Tibial artery (tissue), 4 donors: ENCODE data around the gene TOMM7.
"Not testable (repeated sequence)": the region's sequence is repeated elsewhere in the genome, so short reads cannot be mapped to it uniquely, and the experiment has no call there.

Experiments used
- DNase-seq, 2 donors: peaks; one replicate each; pipeline ENCODE4 v3.0.0-alpha.2; 2019
- H3K27ac ChIP-seq, 2 donors: fragments of 200-600 bp; sonication (generic) in 1 of 2; 1 replicate in 1 of 2; 2 replicates in 1 of 2; pipeline ENCODE4 v1.5.1; 2018 to 2019; ENCODE audit warnings: mild to moderate bottlenecking in 1 of 2
- H3K27me3 ChIP-seq, 2 donors: fragments of 200-600 bp; sonication (generic) in 1 of 2; one replicate each; pipeline versions ENCODE4 v1.5.1 to v1.6.0; 2016 to 2019
- H3K36me3 ChIP-seq, 3 donors: fragments of 200-600 bp; sonication (generic) in 2 of 3; one replicate each; pipeline ENCODE4 v1.5.1; 2016 to 2019; ENCODE audit warnings: mild to moderate bottlenecking in 2 of 3
- H3K4me1 ChIP-seq, 4 donors: fragments of 200-600 bp; sonication (generic) in 2 of 4; 1 replicate in 3 of 4; 2 replicates in 1 of 4; pipeline ENCODE4 v1.5.1; 2016 to 2019
- H3K4me3 ChIP-seq, 2 donors: fragments of 200-600 bp; sonication (generic) in 1 of 2; 1 replicate in 1 of 2; 2 replicates in 1 of 2; pipeline ENCODE4 v1.5.1; 2018 to 2019; ENCODE audit warnings: mild to moderate bottlenecking in 2 of 2
- H3K9me3 ChIP-seq, 3 donors: fragments of 200-600 bp; sonication (generic) in 1 of 3; one replicate each; pipeline ENCODE4 v1.5.1; 2016 to 2019
- CTCF ChIP-seq, 2 experiments: fragments of 200-600 bp in 1 of 2; fragments of 450-650 bp in 1 of 2; IDR thresholded peaks; one replicate each; pipeline ENCODE4 v1.5.1; 2017 to 2019; ENCODE audit warnings: antibody characterized with exemption in 2 of 2, mild to moderate bottlenecking in 1 of 2, moderate library complexity in 1 of 2
- intact Hi-C: fragments of 100-400 bp; cut with DNase I; formaldehyde crosslinking; loops from one replicate; pipeline ENCODE4 v1.15.0; 2023; ENCODE audit warnings: low total_unique reads

TOMM7 gene

DNA sequence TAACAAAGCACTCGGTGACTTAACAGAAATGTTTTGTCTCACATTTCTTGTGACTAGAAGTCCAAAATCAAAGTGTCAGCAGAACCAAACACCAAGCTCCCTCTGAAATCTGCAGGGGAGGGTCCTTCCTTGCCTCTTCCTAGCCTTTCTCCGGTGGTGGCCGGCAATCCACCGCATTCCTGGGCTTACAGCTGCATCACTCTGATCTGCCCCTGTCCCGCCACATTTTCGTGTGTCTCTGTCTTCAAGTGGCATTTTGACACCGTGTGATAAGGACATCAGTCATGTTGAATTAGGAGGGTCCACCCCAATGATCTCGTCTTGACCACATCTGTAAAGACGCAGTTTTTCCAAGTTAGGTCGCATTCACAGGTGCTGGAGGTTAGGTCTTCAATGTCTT lies 30.5 kb upstream of the TOMM7 start:
- H3K27me3 ChIP-seq: no peaks in the 10 kb centered on the region
- intact Hi-C loops: loop anchor here (5.0 kb wide), 1 partner anchor 159 kb away; the partner anchor contains the start of gene HYCC1
- TF ChIP-seq CTCF (IDR thresholded peaks at IDR 0.05): no peak
- peak overlapping the region; percentile 94 to 96 for H3K27ac ChIP-seq
- no peaks in the 10 kb centered on the region for H3K36me3 ChIP-seq
- no peaks in the 10 kb centered on the region for H3K9me3 ChIP-seq
- no peak overlapping the region for H3K4me3 ChIP-seq
- H3K4me1 ChIP-seq: peaks cover 0 to 32% (median 10%) of the 10 kb centered on the region in 4 donors
- DNase-seq: no peak

GRCh38 chr7:22851145-22851544 lies 28.5 kb upstream of the TOMM7 start:
- H3K9me3 ChIP-seq: no peaks in the 10 kb centered on the region
- H3K27ac ChIP-seq: no peak overlapping the region
- no peaks in the 10 kb centered on the region for H3K36me3 ChIP-seq
- no peak overlapping the region for H3K4me3 ChIP-seq
- intact Hi-C loops: loop anchor here (5.0 kb wide), 1 partner anchor 161 kb away; the partner anchor contains the start of gene HYCC1
- no peaks in the 10 kb centered on the region for H3K27me3 ChIP-seq
- no peak for TF ChIP-seq CTCF (IDR thresholded peaks at IDR 0.05)
- H3K4me1 ChIP-seq: peaks cover 0 to 20% (median 7%) of the 10 kb centered on the region in 4 donors
- no peak for DNase-seq

- not testable (repeated sequence) for H3K27me3 ChIP-seq, H3K4me3 ChIP-seq, H3K36me3 ChIP-seq, DNase-seq, H3K27ac ChIP-seq, H3K9me3 ChIP-seq
- H3K4me1 ChIP-seq: peaks cover 0 to 13% (median 5%) of the 10 kb centered on the region in 4 donors
- intact Hi-C loops: loop anchor here (5.0 kb wide), 1 partner anchor 162 kb away; the partner anchor contains the start of gene HYCC1
These were observed 27.7 kb upstream of the TOMM7 start for GRCh38 chr7:22850394-22850793.

GRCh38 chr7:22849662-22850061 lies 27.0 kb upstream of the TOMM7 start:
- Histone ChIP-seq H3K4me3 (no peak overlapping the region), H3K4me1 (peaks cover 0 to 7% (median 3%) of the 10 kb centered on the region in 4 donors), H3K27ac (no peak overlapping the region), H3K27me3 (no peaks in the 10 kb centered on the region), H3K9me3 (no peaks in the 10 kb centered on the region), H3K36me3 (no peaks in the 10 kb centered on the region)
- intact Hi-C loops: loop anchor here (5.0 kb wide), 1 partner anchor 163 kb away; the partner anchor contains the start of gene HYCC1
- no peak for DNase-seq
- no peak for TF ChIP-seq CTCF (IDR thresholded peaks at IDR 0.05)

- Histone ChIP-seq H3K36me3 (no peaks in the 10 kb centered on the region), H3K27me3 (no peaks in the 10 kb centered on the region), H3K9me3 (no peaks in the 10 kb centered on the region), H3K4me3 (no peak overlapping the region), H3K27ac (no peak overlapping the region), H3K4me1 (peaks cover 0 to 7% (median 3%) of the 10 kb centered on the region in 4 donors)
- TF ChIP-seq CTCF (IDR thresholded peaks at IDR 0.05): no peak
- DNase-seq: no peak
- intact Hi-C loops: no loop called here
These were observed 26.5 kb upstream of the TOMM7 start for GRCh38 chr7:22849172-22849571.

DNA sequence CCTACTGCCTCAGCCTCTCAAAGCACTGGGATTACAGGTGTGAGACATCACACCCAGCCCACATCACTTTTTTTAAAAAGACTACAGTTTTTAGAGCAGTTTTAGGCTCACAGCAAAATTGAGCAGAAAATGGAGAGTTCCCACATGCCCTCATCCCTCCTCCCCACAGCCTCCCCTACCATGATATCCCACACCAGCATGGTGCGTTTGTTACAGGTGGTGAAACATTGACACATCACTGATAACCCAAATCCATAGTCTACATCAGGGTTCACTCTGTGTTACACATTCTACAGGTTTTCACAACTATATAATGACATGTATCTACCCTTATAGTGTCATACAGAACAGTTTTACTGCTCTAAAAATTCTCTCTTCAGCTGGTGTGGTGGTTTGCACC lies 24.3 kb upstream of the TOMM7 start:
- intact Hi-C loops: no loop called here

More for the DNA sequence above, 24.3 kb upstream of the TOMM7 start:
- DNase-seq: no peak
- H3K27ac ChIP-seq: no peak overlapping the region
- H3K4me3 ChIP-seq: no peak overlapping the region
- no peaks in the 10 kb centered on the region for H3K9me3 ChIP-seq
- H3K4me1 ChIP-seq: no peaks in the 10 kb centered on the region
- no peak for TF ChIP-seq CTCF (IDR thresholded peaks at IDR 0.05)
- no peaks in the 10 kb centered on the region for H3K27me3 ChIP-seq
- no peaks in the 10 kb centered on the region for H3K36me3 ChIP-seq
